ENCODE data around the gene EYA2. TPM values are rescaled to one million over a fixed set of nuclear protein-coding genes. Genes with fewer than 3 reads are reported as not detected.

Gene EYA2
- total and polyA plus RNA-seq, 12 donors: 0.26 to 1.9 (median 0.70) TPM

- ATAC-seq (no peak), DNase-seq (no peak)
- Histone ChIP-seq H3K27me3 (peaks cover 0 to 19% (median 0%) of the 10 kb centered on the region in 7 donors), H3K36me3 (no peaks in the 10 kb centered on the region), H3K4me3 (no peak overlapping the region), H3K9me3 (peaks cover 0 to 20% (median 13%) of the 10 kb centered on the region in 11 donors), H3K27ac (no peak overlapping the region), H3K4me1 (no peaks in the 10 kb centered on the region)
- TF ChIP-seq, protein P1, sequence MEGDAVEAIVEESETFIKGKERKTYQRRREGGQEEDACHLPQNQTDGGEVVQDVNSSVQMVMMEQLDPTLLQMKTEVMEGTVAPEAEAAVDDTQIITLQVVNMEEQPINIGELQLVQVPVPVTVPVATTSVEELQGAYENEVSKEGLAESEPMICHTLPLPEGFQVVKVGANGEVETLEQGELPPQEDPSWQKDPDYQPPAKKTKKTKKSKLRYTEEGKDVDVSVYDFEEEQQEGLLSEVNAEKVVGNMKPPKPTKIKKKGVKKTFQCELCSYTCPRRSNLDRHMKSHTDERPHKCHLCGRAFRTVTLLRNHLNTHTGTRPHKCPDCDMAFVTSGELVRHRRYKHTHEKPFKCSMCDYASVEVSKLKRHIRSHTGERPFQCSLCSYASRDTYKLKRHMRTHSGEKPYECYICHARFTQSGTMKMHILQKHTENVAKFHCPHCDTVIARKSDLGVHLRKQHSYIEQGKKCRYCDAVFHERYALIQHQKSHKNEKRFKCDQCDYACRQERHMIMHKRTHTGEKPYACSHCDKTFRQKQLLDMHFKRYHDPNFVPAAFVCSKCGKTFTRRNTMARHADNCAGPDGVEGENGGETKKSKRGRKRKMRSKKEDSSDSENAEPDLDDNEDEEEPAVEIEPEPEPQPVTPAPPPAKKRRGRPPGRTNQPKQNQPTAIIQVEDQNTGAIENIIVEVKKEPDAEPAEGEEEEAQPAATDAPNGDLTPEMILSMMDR (IDR thresholded peaks at IDR 0.05): no peak
- intact Hi-C loops (cut with DNase I): no loop called here
- WGBS, 2 donors: 68 to 80% methylated on average over 1 of the region's 1 CpG
These were observed 89.8 kb downstream of the EYA2 start for GRCh38 chr20:46984405-46984804.

DNA sequence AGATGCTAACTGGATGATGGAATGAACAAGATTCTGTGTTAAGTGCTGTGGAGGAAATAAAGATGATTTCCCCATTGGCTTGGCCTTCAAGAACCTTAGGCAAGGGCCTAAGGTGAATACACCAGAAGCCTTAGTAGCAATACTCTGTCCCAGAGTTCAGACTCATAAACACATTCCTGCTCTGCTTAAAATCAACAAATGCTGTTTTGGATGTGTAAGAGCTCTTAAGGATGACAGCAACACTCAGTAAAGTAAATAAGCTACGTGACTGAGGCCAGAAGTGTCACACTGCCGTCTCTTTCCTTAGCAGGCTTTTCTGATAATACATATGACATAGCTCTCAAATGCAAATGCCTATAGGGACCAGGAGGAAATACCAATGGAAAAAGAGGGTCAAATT, 90.6 kb downstream of the EYA2 start:
- Histone ChIP-seq H3K27ac (no peak overlapping the region), H3K36me3 (no peaks in the 10 kb centered on the region), H3K27me3 (peaks cover 0 to 13% (median 0%) of the 10 kb centered on the region in 7 donors), H3K9me3 (peaks cover 0 to 20% (median 13%) of the 10 kb centered on the region in 11 donors), H3K4me1 (no peaks in the 10 kb centered on the region), H3K4me3 (no peak overlapping the region)
- WGBS, 2 donors: 42 to 52% methylated on average over 2 of the region's 2 CpGs
- TF ChIP-seq, protein P1 (IDR thresholded peaks at IDR 0.05): no peak
- DNase-seq: no peak
- no peak for ATAC-seq
- intact Hi-C loops (cut with DNase I): no loop called here

- ATAC-seq: no peak
- Histone ChIP-seq H3K36me3 (no peaks in the 10 kb centered on the region), H3K4me3 (no peak overlapping the region), H3K27me3 (peaks cover 0 to 13% (median 0%) of the 10 kb centered on the region in 7 donors), H3K4me1 (no peaks in the 10 kb centered on the region), H3K9me3 (peaks cover 0 to 20% (median 13%) of the 10 kb centered on the region in 11 donors), H3K27ac (no peak overlapping the region)
- 69 to 76% methylated on average over 2 of the region's 2 CpGs for WGBS, 2 donors
- DNase-seq: no peak
- TF ChIP-seq, protein P1 (IDR thresholded peaks at IDR 0.05): no peak
- intact Hi-C loops (cut with DNase I): no loop called here
These were observed 91.0 kb downstream of the EYA2 start for GRCh38 chr20:46985671-46986070.

- Histone ChIP-seq H3K27ac (no peak overlapping the region), H3K27me3 (peaks cover 0 to 21% (median 11%) of the 10 kb centered on the region in 7 donors), H3K4me3 (no peak overlapping the region), H3K36me3 (no peaks in the 10 kb centered on the region), H3K9me3 (peaks cover 0 to 18% (median 13%) of the 10 kb centered on the region in 11 donors), H3K4me1 (no peaks in the 10 kb centered on the region)
- intact Hi-C loops (cut with DNase I): no loop called here
- DNase-seq: no peak
- 74 to 75% methylated on average over 5 of the region's 5 CpGs for WGBS, 2 donors
- TF ChIP-seq, protein P1 (IDR thresholded peaks at IDR 0.05): no peak
- no peak for ATAC-seq
These were observed 92.4 kb downstream of the EYA2 start for GRCh38 chr20:46987001-46987400.
